PC-9 (cell line): Measurements from ENCODE around the gene SHISAL1.

Experiments used
- EZH2 ChIP-seq: fragments of 200-600 bp; sonication (generic); IDR thresholded peaks from 2 replicates; pipeline ENCODE4 v1.8.0; 2017; ENCODE audit warnings: antibody characterized with exemption, low read depth
- TF ChIP-seq, protein P1 (sequence below): fragments of 200-600 bp; sonication (generic); conservative IDR thresholded peaks from 2 replicates; pipeline ENCODE4 v1.6.1; 2017; ENCODE audit warnings: mixed run types, antibody characterized with exemption, mild to moderate bottlenecking, moderate library complexity

DNA sequence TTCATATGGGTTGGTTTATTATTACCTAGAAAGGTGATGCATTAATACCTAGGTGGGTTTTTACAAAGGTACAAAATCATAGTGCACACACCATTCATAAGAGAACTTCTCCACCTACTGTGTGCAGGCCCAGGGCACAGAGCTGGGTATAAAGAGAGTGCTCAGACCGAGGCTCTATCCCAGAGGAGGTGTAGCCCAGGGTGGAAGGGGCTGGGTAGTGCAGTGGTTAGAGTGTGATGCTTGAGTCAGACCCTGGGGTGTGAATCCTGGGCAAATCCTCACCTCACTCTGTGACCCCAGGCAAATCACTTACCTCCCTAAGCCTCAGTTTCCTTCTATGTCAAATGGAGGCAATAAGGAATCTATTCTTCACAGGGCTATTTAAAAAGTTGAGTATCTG, 99.8 kb downstream of the SHISAL1 start:
- TF ChIP-seq, protein P1, sequence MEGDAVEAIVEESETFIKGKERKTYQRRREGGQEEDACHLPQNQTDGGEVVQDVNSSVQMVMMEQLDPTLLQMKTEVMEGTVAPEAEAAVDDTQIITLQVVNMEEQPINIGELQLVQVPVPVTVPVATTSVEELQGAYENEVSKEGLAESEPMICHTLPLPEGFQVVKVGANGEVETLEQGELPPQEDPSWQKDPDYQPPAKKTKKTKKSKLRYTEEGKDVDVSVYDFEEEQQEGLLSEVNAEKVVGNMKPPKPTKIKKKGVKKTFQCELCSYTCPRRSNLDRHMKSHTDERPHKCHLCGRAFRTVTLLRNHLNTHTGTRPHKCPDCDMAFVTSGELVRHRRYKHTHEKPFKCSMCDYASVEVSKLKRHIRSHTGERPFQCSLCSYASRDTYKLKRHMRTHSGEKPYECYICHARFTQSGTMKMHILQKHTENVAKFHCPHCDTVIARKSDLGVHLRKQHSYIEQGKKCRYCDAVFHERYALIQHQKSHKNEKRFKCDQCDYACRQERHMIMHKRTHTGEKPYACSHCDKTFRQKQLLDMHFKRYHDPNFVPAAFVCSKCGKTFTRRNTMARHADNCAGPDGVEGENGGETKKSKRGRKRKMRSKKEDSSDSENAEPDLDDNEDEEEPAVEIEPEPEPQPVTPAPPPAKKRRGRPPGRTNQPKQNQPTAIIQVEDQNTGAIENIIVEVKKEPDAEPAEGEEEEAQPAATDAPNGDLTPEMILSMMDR: no peak
- no peak for TF ChIP-seq EZH2
